GM23338 (cell line): ENCODE results near the gene CMIP. TPM values are rescaled to one million over a fixed set of nuclear protein-coding genes. Genes with fewer than 3 reads are reported as not detected.

ENCODE experiments used
- ATAC-seq: fragments of 200-7000 bp; cut with Tn5 transposase; 3 replicates; pipeline ENCODE4 v1.9.1; 2020
- DNase-seq: peaks from one replicate; pipeline ENCODE4 v3.0.0-alpha.2; 2015; ENCODE audit warnings: low spot score
- H2AFZ ChIP-seq: fragments of 200-600 bp; sonication (generic); 2 replicates; pipeline ENCODE4 v1.8.0; 2016; ENCODE audit warnings: antibody characterized with exemption, mild to moderate bottlenecking, moderate library complexity
- H3F3A ChIP-seq: fragments of 200-600 bp; sonication (generic); replicated peaks from 2 replicates; pipeline ENCODE4 v1.8.0; 2017; ENCODE audit warnings: antibody characterized with exemption, mixed run types, low read depth
- H3K27ac ChIP-seq: fragments of 200-600 bp; sonication (generic); 2 replicates; pipeline ENCODE4 v1.6.1; 2016; ENCODE audit warnings: low read depth
- H3K27me3 ChIP-seq: fragments of 200-600 bp; sonication (generic); 2 replicates; pipeline ENCODE4 v1.8.0; 2016; ENCODE audit warnings: mild to moderate bottlenecking, mixed run types, moderate library complexity; ENCODE audit not compliant: insufficient read depth
- H3K36me3 ChIP-seq: fragments of 200-600 bp; sonication (generic); 2 replicates; pipeline ENCODE4 v1.8.0; 2016; ENCODE audit warnings: mild to moderate bottlenecking; ENCODE audit not compliant: insufficient read depth
- H3K4me1 ChIP-seq: fragments of 200-600 bp; sonication (generic); 2 replicates; pipeline ENCODE4 v1.8.0; 2016; ENCODE audit warnings: mild to moderate bottlenecking, moderate library complexity; ENCODE audit not compliant: insufficient read depth
- H3K4me2 ChIP-seq: fragments of 200-600 bp; sonication (generic); 2 replicates; pipeline ENCODE4 v1.7.1; 2017; ENCODE audit warnings: mixed run types
- H3K4me3 ChIP-seq: fragments of 200-600 bp; sonication (generic); 2 replicates; pipeline ENCODE4 v1.6.1; 2016; ENCODE audit warnings: mixed run types
- H3K79me2 ChIP-seq: fragments of 200-600 bp; sonication (generic); replicated peaks from 2 replicates; pipeline ENCODE4 v1.8.0; 2017; ENCODE audit warnings: mild to moderate bottlenecking; ENCODE audit not compliant: insufficient read depth
- H3K9me2 ChIP-seq: fragments of 200-600 bp; sonication (generic); 2 replicates; pipeline ENCODE4 v1.8.0; 2017; ENCODE audit not compliant: insufficient read depth
- H4K20me1 ChIP-seq: fragments of 200-600 bp; sonication (generic); replicated peaks from 2 replicates; pipeline ENCODE4 v1.8.0; 2017; ENCODE audit warnings: mild to moderate bottlenecking; ENCODE audit not compliant: insufficient read depth
- H3K27ac Mint-ChIP-seq: 2 replicates; pipeline ENCODE4 v1.8.0; 2020; ENCODE audit warnings: inconsistent platforms, mild to moderate bottlenecking, moderate library complexity, mixed read lengths
- H3K27me3 Mint-ChIP-seq: 3 replicates; pipeline ENCODE4 v1.8.0; 2022; ENCODE audit warnings: low read depth, mild to moderate bottlenecking, moderate library complexity, mixed read lengths, inconsistent platforms; ENCODE audit not compliant: insufficient read depth, poor library complexity
- H3K36me3 Mint-ChIP-seq: 3 replicates; pipeline ENCODE4 v1.8.0; 2021; ENCODE audit warnings: low read depth, mild to moderate bottlenecking, inconsistent platforms, moderate library complexity, mixed read lengths
- H3K4me1 Mint-ChIP-seq: 3 replicates; pipeline ENCODE4 v1.8.0; 2020; ENCODE audit warnings: mild to moderate bottlenecking, inconsistent platforms, mixed read lengths
- H3K4me3 Mint-ChIP-seq: 3 replicates; pipeline ENCODE4 v1.8.0; 2021; ENCODE audit warnings: moderate library complexity, mild to moderate bottlenecking, inconsistent platforms, mixed read lengths
- H3K9me3 Mint-ChIP-seq: 3 replicates; pipeline ENCODE4 v1.8.0; 2020; ENCODE audit warnings: moderate library complexity, mild to moderate bottlenecking, inconsistent platforms, mixed read lengths
- CTCF ChIP-seq, 2 experiments: fragments of 200-600 bp in 1 of 2; sonication (generic) in 1 of 2; conservative IDR thresholded peaks; 2 replicates each; pipeline versions ENCODE4 v1.5.1 to v1.6.1; 2016 to 2017; ENCODE audit warnings: antibody characterized with exemption in 2 of 2, low read depth in 2 of 2, mild to moderate bottlenecking in 2 of 2, moderate library complexity in 1 of 2
- EZH2 ChIP-seq: fragments of 200-600 bp; sonication (generic); IDR thresholded peaks from one replicate; pipeline ENCODE4 v1.8.0; 2017; ENCODE audit warnings: antibody characterized with exemption, mild to moderate bottlenecking, low read depth; ENCODE audit not compliant: unreplicated experiment
- EZH2phosphoT487 ChIP-seq: fragments of 200-600 bp; sonication (generic); IDR thresholded peaks from one replicate; pipeline ENCODE4 v1.8.1; 2018; ENCODE audit warnings: antibody characterized with exemption; ENCODE audit not compliant: unreplicated experiment
- NANOG ChIP-seq: IDR thresholded peaks from 2 replicates; pipeline ENCODE4 v1.6.1; 2016; ENCODE audit warnings: antibody characterized with exemption, borderline replicate concordance
- POLR2AphosphoS5 ChIP-seq: IDR thresholded peaks from 2 replicates; pipeline ENCODE4 v1.6.1; 2016; ENCODE audit warnings: antibody characterized with exemption, low read depth
- REST ChIP-seq: IDR thresholded peaks from one replicate; pipeline ENCODE4 v1.6.1; 2018; ENCODE audit warnings: antibody characterized with exemption; ENCODE audit not compliant: unreplicated experiment
- STAT1 ChIP-seq: IDR thresholded peaks from one replicate; pipeline ENCODE4 v1.6.1; 2016; ENCODE audit warnings: antibody characterized with exemption; ENCODE audit not compliant: unreplicated experiment
- ZNF114 ChIP-seq: fragments of 250-450 bp; sonication (Bioruptor Pico); IDR thresholded peaks from 2 replicates; pipeline ENCODE4 v1.5.0; 2020; ENCODE audit warnings: mild to moderate bottlenecking, moderate library complexity
- ZNF462 ChIP-seq: fragments of 250-450 bp; sonication (Bioruptor Pico); IDR thresholded peaks from 2 replicates; pipeline ENCODE4 v1.5.0; 2020; ENCODE audit warnings: mild to moderate bottlenecking, moderate library complexity
- polyA plus RNA-seq: library from polyadenylated mRNA; unstranded; fragments of >200 nt; fragmentation: Nextera tagmentation; extraction: Ambion mirVana; gene quantifications from 2 replicates; pipeline ENCODE4 v1.2.1, GENCODE V29; 2016
- total RNA-seq: library from RNA; depleted of rRNA; stranded (reverse); fragments of >200 nt; shearing (Covaris generic); gene quantifications from 2 replicates; pipeline ENCODE4 v1.2.3, GENCODE V29; 2014

Gene CMIP
- total and polyA plus RNA-seq, 2 experiments from 2014 or later = 9.5 to 62.3 TPM

- peaks cover 39% of the 10 kb centered on the region for H3K79me2 ChIP-seq
- H3F3A ChIP-seq = no peaks in the 10 kb centered on the region
- ATAC-seq (no peak), DNase-seq (no peak)
- H3K27me3 ChIP-seq = no peaks in the 10 kb centered on the region
- H3K9me2 ChIP-seq = no peaks in the 10 kb centered on the region
- no peak overlapping the region for H3K4me3 ChIP-seq
- H2AFZ ChIP-seq = no peak overlapping the region
- H3K4me2 ChIP-seq = no peak overlapping the region
- no peaks in the 10 kb centered on the region for H3K36me3 Mint-ChIP-seq
- no peak for TF ChIP-seq STAT1
- no peak for TF ChIP-seq EZH2
- no peak for TF ChIP-seq NANOG
- no peak for TF ChIP-seq ZNF462 (CRISPR knock-in tag)
- TF ChIP-seq REST = no peak
- no peak for TF ChIP-seq CTCF (conservative IDR thresholded peaks at IDR 0.05; ENCODE audit: low read depth in 2 of 2)
- no peak for TF ChIP-seq ZNF114 (CRISPR knock-in tag)
- TF ChIP-seq EZH2phosphoT487 = no peak
- TF ChIP-seq POLR2AphosphoS5 = no peak
- no peak overlapping the region for H3K27ac Mint-ChIP-seq
- H3K4me3 Mint-ChIP-seq = no peak overlapping the region
- peaks cover 3% of the 10 kb centered on the region for H3K27me3 Mint-ChIP-seq
- H4K20me1 ChIP-seq = peaks cover 17% of the 10 kb centered on the region
- no peaks in the 10 kb centered on the region for H3K36me3 ChIP-seq
- H3K9me3 Mint-ChIP-seq = no peaks in the 10 kb centered on the region; the same call in 2 of the 3 replicates
- no peak overlapping the region for H3K27ac ChIP-seq
- peaks cover 6% of the 10 kb centered on the region; the same call in 1 of the 2 replicates for H3K4me1 ChIP-seq
- H3K4me1 Mint-ChIP-seq = peaks cover 13% of the 10 kb centered on the region
Measured at GRCh38 chr16:81578636-81579413, 134.2 kb downstream of the CMIP start.
